ENCODE results near the gene GPRC6A.

Gene GPRC6A

GRCh38 chr6:116876107-116876506, 47.2 kb upstream of the GPRC6A start:
- no peaks in the 10 kb centered on the region for H3K27me3 ChIP-seq (ENCODE audit: insufficient read depth, low read length)
- no peaks in the 10 kb centered on the region for H3K79me2 ChIP-seq (ENCODE audit: insufficient read depth, low read length)
- H3K4me2 ChIP-seq (ENCODE audit: low read length): no peak overlapping the region
- no peak overlapping the region for H3K27ac ChIP-seq (ENCODE audit: low read depth, low read length, poor library complexity, severe bottlenecking)
- no peak overlapping the region for H3K4me3 ChIP-seq (ENCODE audit: low read depth, low read length, poor library complexity, severe bottlenecking)
- no peaks in the 10 kb centered on the region for H3F3A ChIP-seq (ENCODE audit: insufficient read depth, low read length)
- no peak overlapping the region for H3K9ac ChIP-seq (ENCODE audit: low read length)
- H3K4me1 ChIP-seq (ENCODE audit: insufficient read depth, low read length, severe bottlenecking): no peaks in the 10 kb centered on the region
- H3K36me3 ChIP-seq (ENCODE audit: insufficient read depth, low read length): no peaks in the 10 kb centered on the region
- H3K9me2 ChIP-seq (ENCODE audit: low read depth, low read length): no peaks in the 10 kb centered on the region
- no peaks in the 10 kb centered on the region for H4K20me1 ChIP-seq (ENCODE audit: insufficient read depth, low read length)
- TF ChIP-seq EZH2 (IDR thresholded peaks at IDR 0.05; ENCODE audit: borderline replicate concordance, low read length) (no peak), CTCF (IDR thresholded peaks at IDR 0.05; ENCODE audit: low read length) (no peak)
- no peaks in the 10 kb centered on the region for H3K9me3 ChIP-seq (ENCODE audit: low read length)
- no peak overlapping the region for H2AFZ ChIP-seq (ENCODE audit: low read length)

GRCh38 chr6:116872771-116873170, 43.9 kb upstream of the GPRC6A start:
- H2AFZ ChIP-seq (ENCODE audit: low read length): no peak overlapping the region
- no peak overlapping the region for H3K4me2 ChIP-seq (ENCODE audit: low read length)
- no peaks in the 10 kb centered on the region for H3K36me3 ChIP-seq (ENCODE audit: insufficient read depth, low read length)
- TF ChIP-seq CTCF (IDR thresholded peaks at IDR 0.05; ENCODE audit: low read length) (no peak), EZH2 (IDR thresholded peaks at IDR 0.05; ENCODE audit: borderline replicate concordance, low read length) (no peak)
- H3F3A ChIP-seq (ENCODE audit: insufficient read depth, low read length): no peaks in the 10 kb centered on the region
- H3K27me3 ChIP-seq (ENCODE audit: insufficient read depth, low read length): no peaks in the 10 kb centered on the region
- H3K9me3 ChIP-seq (ENCODE audit: low read length): no peaks in the 10 kb centered on the region
- H3K27ac ChIP-seq (ENCODE audit: low read depth, low read length, poor library complexity, severe bottlenecking): no peak overlapping the region
- no peaks in the 10 kb centered on the region for H3K79me2 ChIP-seq (ENCODE audit: insufficient read depth, low read length)
- no peaks in the 10 kb centered on the region for H3K9me2 ChIP-seq (ENCODE audit: low read depth, low read length)
- no peak overlapping the region for H3K4me3 ChIP-seq (ENCODE audit: low read depth, low read length, poor library complexity, severe bottlenecking)
- H3K4me1 ChIP-seq (ENCODE audit: insufficient read depth, low read length, severe bottlenecking): no peaks in the 10 kb centered on the region
- no peak overlapping the region for H3K9ac ChIP-seq (ENCODE audit: low read length)
- H4K20me1 ChIP-seq (ENCODE audit: insufficient read depth, low read length): no peaks in the 10 kb centered on the region

GRCh38 chr6:116866281-116866871, 37.5 kb upstream of the GPRC6A start:
- TF ChIP-seq CTCF (IDR thresholded peaks at IDR 0.05; ENCODE audit: low read length) (no peak), EZH2 (IDR thresholded peaks at IDR 0.05; ENCODE audit: borderline replicate concordance, low read length) (no peak)
- no peak overlapping the region for H3K27ac ChIP-seq (ENCODE audit: low read depth, low read length, poor library complexity, severe bottlenecking)
- H3K4me2 ChIP-seq (ENCODE audit: low read length): no peak overlapping the region
- no peak overlapping the region; the same call in 1 of the 2 replicates for H2AFZ ChIP-seq (ENCODE audit: low read length)
- no peaks in the 10 kb centered on the region for H3F3A ChIP-seq (ENCODE audit: insufficient read depth, low read length)
- H3K9me3 ChIP-seq (ENCODE audit: low read length): no peaks in the 10 kb centered on the region
- H3K9me2 ChIP-seq (ENCODE audit: low read depth, low read length): no peaks in the 10 kb centered on the region
- H3K4me3 ChIP-seq (ENCODE audit: low read depth, low read length, poor library complexity, severe bottlenecking): no peak overlapping the region
- no peaks in the 10 kb centered on the region for H3K27me3 ChIP-seq (ENCODE audit: insufficient read depth, low read length)
- H3K36me3 ChIP-seq (ENCODE audit: insufficient read depth, low read length): no peaks in the 10 kb centered on the region
- no peaks in the 10 kb centered on the region for H3K4me1 ChIP-seq (ENCODE audit: insufficient read depth, low read length, severe bottlenecking)
- no peak overlapping the region for H3K9ac ChIP-seq (ENCODE audit: low read length)
- no peaks in the 10 kb centered on the region for H3K79me2 ChIP-seq (ENCODE audit: insufficient read depth, low read length)
- H4K20me1 ChIP-seq (ENCODE audit: insufficient read depth, low read length): no peaks in the 10 kb centered on the region
